Osteoblast (primary cell): ENCODE results near the gene CORO2A. TPM values are rescaled to one million over a fixed set of nuclear protein-coding genes. Genes with fewer than 3 reads are reported as not detected.

ENCODE experiments used
- DNase-seq: peaks from one replicate; pipeline ENCODE4 v3.0.0; 2011; ENCODE audit warnings: low spot score, mixed read lengths; ENCODE audit not compliant: insufficient read length; ENCODE audit errors: missing footprints
- H2AFZ ChIP-seq: 2 replicates; pipeline ENCODE4 v1.6.0; 2011; ENCODE audit warnings: mild to moderate bottlenecking, low read length
- H3K27ac ChIP-seq: 2 replicates; pipeline ENCODE4 v1.5.1; 2011; ENCODE audit warnings: mild to moderate bottlenecking, low read depth, low read length, moderate library complexity
- H3K27me3 ChIP-seq: 2 replicates; pipeline ENCODE4 v1.6.0; 2012; ENCODE audit warnings: mild to moderate bottlenecking, control low read depth, inconsistent platforms, low read length, moderate library complexity; ENCODE audit not compliant: insufficient read depth
- H3K36me3 ChIP-seq: 2 replicates; pipeline ENCODE4 v1.5.1; 2011; ENCODE audit warnings: mild to moderate bottlenecking, low read length, control low read depth, moderate library complexity; ENCODE audit not compliant: insufficient read depth
- H3K4me1 ChIP-seq: 2 replicates; pipeline ENCODE4 v1.5.1; 2011; ENCODE audit warnings: mild to moderate bottlenecking, low read length, control low read depth, moderate library complexity; ENCODE audit not compliant: insufficient read depth
- H3K4me2 ChIP-seq: 2 replicates; pipeline ENCODE4 v1.6.0; 2011; ENCODE audit warnings: mild to moderate bottlenecking, low read length; ENCODE audit not compliant: insufficient read depth
- H3K4me3 ChIP-seq: fragments of 200-600 bp; sonication (generic); 3 replicates; pipeline ENCODE4 v1.5.1; 2012; ENCODE audit warnings: mild to moderate bottlenecking, low read length, inconsistent platforms; ENCODE audit not compliant: insufficient read depth
- H3K79me2 ChIP-seq: 2 replicates; pipeline ENCODE4 v1.6.0; 2012; ENCODE audit warnings: mild to moderate bottlenecking, low read length, control low read depth, inconsistent platforms; ENCODE audit not compliant: insufficient read depth
- H3K9me3 ChIP-seq: 2 replicates; pipeline ENCODE4 v1.5.1; 2011; ENCODE audit warnings: low read depth, low read length, control low read depth
- H4K20me1 ChIP-seq: 2 replicates; pipeline ENCODE4 v1.6.0; 2012; ENCODE audit warnings: mild to moderate bottlenecking, low read length, control low read depth; ENCODE audit not compliant: insufficient read depth
- total RNA-seq: library from RNA; depleted of rRNA; stranded (reverse); fragments of >200 nt; gene quantifications from 2 replicates; pipeline ENCODE4 v1.2.3, GENCODE V29; 2012
- TF ChIP-seq, protein P1 (sequence below): IDR thresholded peaks from 2 replicates; pipeline ENCODE4 v1.5.1; 2011; ENCODE audit warnings: mild to moderate bottlenecking, low read depth, low read length, moderate library complexity; ENCODE audit errors: extremely low read depth

Gene CORO2A
- total RNA-seq, 1 donor: 0.72 TPM

DNA sequence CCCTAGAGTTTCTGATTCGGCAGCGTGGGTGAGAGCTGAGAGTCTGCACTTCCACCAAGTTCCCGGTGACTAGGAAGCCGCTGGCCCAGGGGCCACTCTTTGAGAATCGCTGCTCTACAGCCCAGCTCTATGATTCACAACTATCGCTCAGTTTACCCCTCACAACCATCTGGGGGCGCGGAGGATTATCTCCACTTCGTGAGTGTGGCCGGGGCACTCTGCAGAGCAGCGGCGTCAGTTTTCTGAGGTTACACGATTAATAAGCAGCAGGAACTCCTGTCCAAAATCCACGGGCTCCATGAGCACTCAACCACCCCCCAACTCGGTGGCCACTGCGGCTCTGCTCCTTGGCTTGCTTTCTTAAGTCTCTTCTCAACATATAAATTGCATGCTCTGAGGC, 19.3 kb downstream of the CORO2A start:
- Histone ChIP-seq H4K20me1 (no peaks in the 10 kb centered on the region), H3K27me3 (peaks cover 21% of the 10 kb centered on the region), H3K36me3 (no peaks in the 10 kb centered on the region), H3K4me1 (no peaks in the 10 kb centered on the region), H3K4me2 (no peak overlapping the region), H3K4me3 (no peak overlapping the region), H2AFZ (no peak overlapping the region), H3K79me2 (no peaks in the 10 kb centered on the region), H3K27ac (no peak overlapping the region), H3K9me3 (no peaks in the 10 kb centered on the region)
- peak; percentile 31 for DNase-seq
- TF ChIP-seq, protein P1, sequence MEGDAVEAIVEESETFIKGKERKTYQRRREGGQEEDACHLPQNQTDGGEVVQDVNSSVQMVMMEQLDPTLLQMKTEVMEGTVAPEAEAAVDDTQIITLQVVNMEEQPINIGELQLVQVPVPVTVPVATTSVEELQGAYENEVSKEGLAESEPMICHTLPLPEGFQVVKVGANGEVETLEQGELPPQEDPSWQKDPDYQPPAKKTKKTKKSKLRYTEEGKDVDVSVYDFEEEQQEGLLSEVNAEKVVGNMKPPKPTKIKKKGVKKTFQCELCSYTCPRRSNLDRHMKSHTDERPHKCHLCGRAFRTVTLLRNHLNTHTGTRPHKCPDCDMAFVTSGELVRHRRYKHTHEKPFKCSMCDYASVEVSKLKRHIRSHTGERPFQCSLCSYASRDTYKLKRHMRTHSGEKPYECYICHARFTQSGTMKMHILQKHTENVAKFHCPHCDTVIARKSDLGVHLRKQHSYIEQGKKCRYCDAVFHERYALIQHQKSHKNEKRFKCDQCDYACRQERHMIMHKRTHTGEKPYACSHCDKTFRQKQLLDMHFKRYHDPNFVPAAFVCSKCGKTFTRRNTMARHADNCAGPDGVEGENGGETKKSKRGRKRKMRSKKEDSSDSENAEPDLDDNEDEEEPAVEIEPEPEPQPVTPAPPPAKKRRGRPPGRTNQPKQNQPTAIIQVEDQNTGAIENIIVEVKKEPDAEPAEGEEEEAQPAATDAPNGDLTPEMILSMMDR: no peak

DNA sequence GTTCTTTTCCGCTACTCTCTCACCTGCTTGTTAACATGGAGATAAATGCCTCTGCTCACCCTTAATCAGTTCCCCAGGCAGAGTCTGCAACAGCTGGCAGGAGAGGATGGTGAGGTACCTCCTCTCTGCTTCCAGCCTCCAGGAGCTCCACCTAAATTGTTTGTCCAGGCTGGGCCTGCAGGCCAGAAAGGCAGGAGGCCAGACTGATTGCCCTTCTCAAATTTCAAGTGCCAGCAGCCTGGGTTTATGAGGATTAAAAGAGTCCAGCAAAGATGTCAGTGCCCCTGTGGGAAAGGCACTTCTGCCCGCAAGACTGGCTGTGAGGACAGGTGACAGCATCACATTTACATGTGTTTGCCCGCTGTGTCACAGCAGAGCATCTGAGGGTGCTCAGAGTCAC, 19.8 kb downstream of the CORO2A start:
- Histone ChIP-seq H4K20me1 (no peaks in the 10 kb centered on the region), H3K4me1 (no peaks in the 10 kb centered on the region), H3K27ac (no peak overlapping the region), H3K9me3 (no peaks in the 10 kb centered on the region), H3K4me2 (no peak overlapping the region), H2AFZ (no peak overlapping the region), H3K36me3 (no peaks in the 10 kb centered on the region), H3K27me3 (peaks cover 24% of the 10 kb centered on the region), H3K4me3 (no peak overlapping the region), H3K79me2 (no peaks in the 10 kb centered on the region)
- TF ChIP-seq, protein P1: no peak
- peak; percentile 77 for DNase-seq

DNA sequence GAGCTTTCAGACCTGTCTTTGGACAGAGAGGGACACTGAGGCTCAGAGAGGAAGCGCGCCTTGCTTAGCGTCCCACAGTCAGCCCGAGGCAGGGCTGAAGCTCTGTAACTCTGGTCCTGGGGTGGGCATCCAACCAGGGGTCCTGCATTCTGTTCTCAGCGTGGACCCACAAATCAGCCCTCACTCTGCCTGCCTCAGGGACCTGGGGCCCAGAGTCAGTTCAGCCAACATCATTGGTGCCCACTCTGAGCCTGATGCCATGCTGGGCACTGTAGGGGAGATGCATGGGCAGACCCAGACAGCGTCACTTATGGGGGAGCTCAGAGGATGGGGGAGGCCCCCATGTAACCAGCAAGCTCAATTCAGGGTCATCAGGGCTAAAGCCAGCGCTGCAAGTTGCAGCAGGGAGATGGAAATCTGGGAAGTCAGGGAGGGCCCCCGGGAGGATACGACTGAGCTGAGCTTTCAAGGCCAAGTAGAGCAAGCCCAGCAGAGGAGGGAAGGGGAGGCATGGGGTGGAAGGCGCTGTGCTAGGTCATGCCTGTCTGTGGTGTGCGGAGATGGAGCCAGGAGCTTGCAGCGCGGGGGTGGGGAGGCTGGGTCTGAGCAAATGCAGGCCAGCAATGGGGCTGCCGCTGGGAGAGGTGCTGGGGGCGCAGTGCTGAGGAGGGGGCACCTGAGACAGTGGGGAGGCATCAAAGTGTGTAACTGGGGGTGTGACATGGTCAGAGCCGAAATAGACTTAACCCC, 21.1 kb downstream of the CORO2A start:
- DNase-seq: peak; percentile 60
- no peak overlapping the region for H3K4me3 ChIP-seq
- TF ChIP-seq, protein P1: no peak
- peaks cover 16% of the 10 kb centered on the region for H3K27me3 ChIP-seq
- no peak overlapping the region for H2AFZ ChIP-seq
- H3K79me2 ChIP-seq: no peaks in the 10 kb centered on the region
- no peaks in the 10 kb centered on the region for H3K4me1 ChIP-seq
- H4K20me1 ChIP-seq: no peaks in the 10 kb centered on the region
- no peak overlapping the region for H3K27ac ChIP-seq
- H3K4me2 ChIP-seq: no peak overlapping the region
- no peaks in the 10 kb centered on the region for H3K9me3 ChIP-seq
- H3K36me3 ChIP-seq: no peaks in the 10 kb centered on the region

DNA sequence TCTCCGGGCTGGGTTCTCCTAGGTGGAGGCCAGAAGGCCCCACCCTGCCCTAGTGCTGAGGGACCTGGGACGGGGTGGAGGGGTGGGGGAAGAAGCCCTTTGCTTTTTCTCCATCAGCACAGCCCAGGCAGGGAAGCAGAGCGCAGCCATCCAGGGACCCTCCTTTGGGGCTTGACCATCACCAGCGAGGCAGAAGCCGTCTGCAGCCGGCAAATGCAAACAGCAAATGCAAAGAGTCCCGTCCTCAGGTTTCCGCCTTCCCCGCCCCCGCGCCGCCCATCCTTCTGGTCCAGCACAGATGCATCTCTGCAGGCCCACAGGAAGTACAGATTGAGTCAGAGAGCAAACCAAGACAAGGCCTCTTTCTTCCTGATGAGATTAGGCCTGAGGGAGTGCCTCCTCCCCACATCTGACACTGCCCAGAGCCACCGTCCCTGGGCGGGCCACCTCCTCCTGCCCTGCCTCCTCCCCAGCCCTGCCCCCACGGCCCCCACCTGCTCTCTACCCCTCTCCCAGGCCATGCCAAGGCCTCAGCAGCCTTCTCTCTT, 23.4 kb downstream of the CORO2A start:
- H2AFZ ChIP-seq: no peak overlapping the region
- H3K27me3 ChIP-seq: peaks cover 9% of the 10 kb centered on the region
- H4K20me1 ChIP-seq: no peaks in the 10 kb centered on the region
- H3K36me3 ChIP-seq: no peaks in the 10 kb centered on the region
- H3K4me3 ChIP-seq: no peak overlapping the region
- no peaks in the 10 kb centered on the region for H3K4me1 ChIP-seq
- TF ChIP-seq, protein P1: no peak
- DNase-seq: peak; percentile 93
- no peak overlapping the region for H3K4me2 ChIP-seq
- no peaks in the 10 kb centered on the region for H3K9me3 ChIP-seq
- no peak overlapping the region for H3K27ac ChIP-seq
- H3K79me2 ChIP-seq: no peaks in the 10 kb centered on the region
